Measurements from ENCODE around the gene FANCC.

Gene FANCC

GRCh38 chr9:95190413-95190812, 127.1 kb downstream of the FANCC start:
- no peak for DNase-seq (ENCODE audit: low read depth)

GRCh38 chr9:95189251-95190098, 128.0 kb downstream of the FANCC start:
- DNase-seq (ENCODE audit: low read depth) = no peak

- DNase-seq (ENCODE audit: low read depth) = no peak
Observed at GRCh38 chr9:95188459-95188858, 129.1 kb downstream of the FANCC start.

GRCh38 chr9:95185956-95186355, 131.6 kb downstream of the FANCC start:
- DNase-seq (ENCODE audit: low read depth) = no peak

- DNase-seq (ENCODE audit: low read depth) = no peak
Observed at GRCh38 chr9:95182854-95183563, 134.5 kb downstream of the FANCC start.

GRCh38 chr9:95181835-95182234, 135.7 kb downstream of the FANCC start:
- no peak for DNase-seq (ENCODE audit: low read depth)

- DNase-seq (ENCODE audit: low read depth) = no peak
Observed at GRCh38 chr9:95181226-95181818, 136.2 kb downstream of the FANCC start.

- no peak for DNase-seq (ENCODE audit: low read depth)
Observed at GRCh38 chr9:95177617-95178016, 139.9 kb downstream of the FANCC start.

- DNase-seq (ENCODE audit: low read depth) = no peak
Observed at GRCh38 chr9:95176755-95177319, 140.7 kb downstream of the FANCC start.

GRCh38 chr9:95175523-95175922, 142.0 kb downstream of the FANCC start:
- DNase-seq (ENCODE audit: low read depth) = no peak

GRCh38 chr9:95174038-95174437, 143.5 kb downstream of the FANCC start:
- DNase-seq (ENCODE audit: low read depth) = no peak

GRCh38 chr9:95171596-95171995, 145.9 kb downstream of the FANCC start:
- DNase-seq (ENCODE audit: low read depth) = no peak

GRCh38 chr9:95171001-95171400, 146.5 kb downstream of the FANCC start:
- peak; percentile 29 for DNase-seq (ENCODE audit: low read depth)

- DNase-seq (ENCODE audit: low read depth) = peak; percentile 39
Observed at GRCh38 chr9:95167998-95168397, 149.5 kb downstream of the FANCC start.

GRCh38 chr9:95165004-95165403, 152.5 kb downstream of the FANCC start:
- no peak for DNase-seq (ENCODE audit: low read depth)

GRCh38 chr9:95157481-95158151, 159.9 kb downstream of the FANCC start:
- no peak for DNase-seq (ENCODE audit: low read depth)

GRCh38 chr9:95156074-95156473, 161.4 kb downstream of the FANCC start:
- DNase-seq (ENCODE audit: low read depth) = no peak

GRCh38 chr9:95155220-95155619, 162.3 kb downstream of the FANCC start:
- DNase-seq (ENCODE audit: low read depth) = no peak

- DNase-seq (ENCODE audit: low read depth) = no peak
Observed at GRCh38 chr9:95150903-95151302, 166.6 kb downstream of the FANCC start.

GRCh38 chr9:95148208-95148520, 169.3 kb downstream of the FANCC start:
- no peak for DNase-seq (ENCODE audit: low read depth)

GRCh38 chr9:95147452-95148207, 169.9 kb downstream of the FANCC start:
- DNase-seq (ENCODE audit: low read depth) = no peak

Data from HS-27A (cell line).